Neuronal stem cell (in vitro differentiated cells): Measurements from ENCODE around the gene COL6A1.

Experiments used
- DNase-seq: peaks from one replicate; pipeline ENCODE4 v3.0.0-alpha.2; 2013; ENCODE audit warnings: low spot score
- H2AFZ ChIP-seq: one replicate; pipeline ENCODE4 v1.6.1; 2013; ENCODE audit warnings: mild to moderate bottlenecking, low read length, inconsistent platforms
- H2AK5ac ChIP-seq: 2 replicates; pipeline ENCODE4 v1.6.1; 2013; ENCODE audit warnings: low read depth, mild to moderate bottlenecking, inconsistent platforms, low read length, moderate library complexity, mixed read lengths
- H2BK120ac ChIP-seq: 2 replicates; pipeline ENCODE4 v1.6.1; 2013; ENCODE audit warnings: low read depth, mild to moderate bottlenecking, inconsistent platforms, low read length, moderate library complexity, mixed read lengths
- H2BK12ac ChIP-seq: one replicate; pipeline ENCODE4 v1.6.1; 2013; ENCODE audit warnings: low read length, inconsistent platforms
- H2BK15ac ChIP-seq: 2 replicates; pipeline ENCODE4 v1.6.1; 2013; ENCODE audit warnings: mild to moderate bottlenecking, low read length, inconsistent platforms, mixed read lengths
- H2BK5ac ChIP-seq: one replicate; pipeline ENCODE4 v1.6.1; 2013; ENCODE audit warnings: inconsistent platforms, mild to moderate bottlenecking, low read length, moderate library complexity
- H3K14ac ChIP-seq: one replicate; pipeline ENCODE4 v1.6.1; 2013; ENCODE audit warnings: low read length, inconsistent platforms
- H3K18ac ChIP-seq: 2 replicates; pipeline ENCODE4 v1.6.1; 2013; ENCODE audit warnings: low read length, inconsistent platforms
- H3K23ac ChIP-seq: 2 replicates; pipeline ENCODE4 v1.6.1; 2013; ENCODE audit warnings: low read depth, mild to moderate bottlenecking, mixed read lengths, low read length, inconsistent platforms; ENCODE audit not compliant: poor library complexity
- H3K27ac ChIP-seq: replicated peaks from 3 replicates; pipeline ENCODE4 v1.5.1; 2013; ENCODE audit warnings: low read length, inconsistent platforms
- H3K27me3 ChIP-seq, 3 experiments: 2 replicates each; pipeline ENCODE4 v1.6.1; 2013; ENCODE audit warnings: low read length in 3 of 3, mild to moderate bottlenecking in 2 of 3, inconsistent platforms in 1 of 3, low read depth in 1 of 3, mixed read lengths in 1 of 3, moderate library complexity in 1 of 3; ENCODE audit not compliant: control insufficient read depth in 3 of 3, insufficient read depth in 3 of 3
- H3K36me3 ChIP-seq, 2 donors: replicated peaks in 1 of 2; 2 replicates each; pipeline ENCODE4 v1.6.1; 2013; ENCODE audit warnings: low read length in 2 of 2; ENCODE audit not compliant: control insufficient read depth in 2 of 2, insufficient read depth in 2 of 2
- H3K4ac ChIP-seq: 2 replicates; pipeline ENCODE4 v1.6.1; 2013; ENCODE audit warnings: inconsistent platforms, mild to moderate bottlenecking, low read length, moderate library complexity
- H3K4me1 ChIP-seq, 2 donors: 1 replicate in 1 of 2; 2 replicates in 1 of 2; pipeline ENCODE4 v1.6.1; 2013; ENCODE audit warnings: low read length in 2 of 2, low read depth in 1 of 2; ENCODE audit not compliant: control insufficient read depth in 2 of 2, insufficient read depth in 1 of 2
- H3K4me2 ChIP-seq: one replicate; pipeline ENCODE4 v1.6.1; 2013; ENCODE audit warnings: mild to moderate bottlenecking, low read length, inconsistent platforms; ENCODE audit not compliant: insufficient read depth, poor library complexity, severe bottlenecking
- H3K4me3 ChIP-seq, 2 donors: 2 replicates each; pipeline ENCODE4 v1.5.1; 2013; ENCODE audit warnings: low read length in 2 of 2, mild to moderate bottlenecking in 2 of 2, inconsistent platforms in 1 of 2, moderate library complexity in 1 of 2
- H3K79me1 ChIP-seq: one replicate; pipeline ENCODE4 v1.6.1; 2013; ENCODE audit warnings: low read depth, mild to moderate bottlenecking, inconsistent platforms, low read length, moderate library complexity
- H3K9ac ChIP-seq: one replicate; pipeline ENCODE4 v1.6.1; 2013; ENCODE audit warnings: mild to moderate bottlenecking, low read depth, low read length, inconsistent platforms; ENCODE audit not compliant: poor library complexity
- H3K9me3 ChIP-seq, 2 donors: replicated peaks in 1 of 2; 2 replicates each; pipeline versions ENCODE3 to v1.6.1; 2013; ENCODE audit warnings: low read length in 2 of 2, mild to moderate bottlenecking in 2 of 2, inconsistent platforms in 1 of 2, low read depth in 1 of 2, mixed read lengths in 1 of 2, moderate library complexity in 1 of 2; ENCODE audit not compliant: control insufficient read depth in 2 of 2, insufficient read depth in 1 of 2
- H4K8ac ChIP-seq: one replicate; pipeline ENCODE4 v1.6.1; 2013; ENCODE audit warnings: low read depth, mild to moderate bottlenecking, inconsistent platforms, low read length, moderate library complexity
- H4K91ac ChIP-seq: one replicate; pipeline ENCODE4 v1.6.1; 2013; ENCODE audit warnings: low read length, low read depth, mild to moderate bottlenecking, inconsistent platforms; ENCODE audit not compliant: poor library complexity
- WGBS, 2 donors: extraction: QIAGEN DNeasy Blood & Tissue Kit; methylation state at CpG; one replicate each; pipeline ENCODE4 v1.1.7; 2013; ENCODE audit warnings: missing lambda C conversion rate in 2 of 2, mixed read lengths in 1 of 2; ENCODE audit not compliant: insufficient read length in 2 of 2, insufficient replicate concordance in 1 of 2; ENCODE audit errors: extremely low coverage in 2 of 2; 5-methylcytosine and 5-hydroxymethylcytosine counted together

COL6A1 gene

DNA sequence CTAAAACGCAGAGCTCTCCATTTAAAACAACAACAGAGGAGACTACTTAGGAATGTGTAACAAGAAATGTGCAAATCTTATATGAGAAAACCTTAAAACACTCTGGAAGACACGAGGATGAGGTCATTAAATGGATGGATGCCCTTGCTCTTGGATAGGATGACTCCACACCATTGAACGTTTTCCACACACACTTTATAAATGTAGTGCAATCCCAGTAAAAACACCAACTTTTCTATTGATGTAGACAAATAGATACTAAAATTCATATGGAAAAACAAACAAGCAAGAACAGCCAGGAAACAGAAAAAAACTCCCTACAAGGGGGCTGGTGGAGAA is 18.4 kb upstream of the COL6A1 start:
- H3K18ac ChIP-seq = no peak overlapping the region
- H3K4me2 ChIP-seq = no peak overlapping the region
- DNase-seq = no peak
- no peak overlapping the region for H2BK120ac ChIP-seq
- H3K14ac ChIP-seq = no peak overlapping the region
- H3K9ac ChIP-seq = no peak overlapping the region
- no peak overlapping the region for H3K27ac ChIP-seq
- no peak overlapping the region for H3K4ac ChIP-seq
- H2BK5ac ChIP-seq = no peak overlapping the region
- no peak overlapping the region for H2AFZ ChIP-seq
- H4K8ac ChIP-seq = no peak overlapping the region
- H3K4me3 ChIP-seq = no peak overlapping the region
- H3K23ac ChIP-seq = no peak overlapping the region
- WGBS, 2 donors = no CpG with 5 or more reads among the region's 3 CpGs
- H3K9me3 ChIP-seq = peaks cover 4 to 10% of the 10 kb centered on the region in 2 donors
- no peaks in the 10 kb centered on the region for H3K4me1 ChIP-seq
- H2AK5ac ChIP-seq = no peak overlapping the region
- no peak overlapping the region for H4K91ac ChIP-seq
- peaks cover 0 to 4% (median 0%) of the 10 kb centered on the region in 3 experiments for H3K27me3 ChIP-seq
- no peak overlapping the region for H2BK15ac ChIP-seq
- H3K79me1 ChIP-seq = no peaks in the 10 kb centered on the region
- no peaks in the 10 kb centered on the region for H3K36me3 ChIP-seq
- H2BK12ac ChIP-seq = no peak overlapping the region

DNA sequence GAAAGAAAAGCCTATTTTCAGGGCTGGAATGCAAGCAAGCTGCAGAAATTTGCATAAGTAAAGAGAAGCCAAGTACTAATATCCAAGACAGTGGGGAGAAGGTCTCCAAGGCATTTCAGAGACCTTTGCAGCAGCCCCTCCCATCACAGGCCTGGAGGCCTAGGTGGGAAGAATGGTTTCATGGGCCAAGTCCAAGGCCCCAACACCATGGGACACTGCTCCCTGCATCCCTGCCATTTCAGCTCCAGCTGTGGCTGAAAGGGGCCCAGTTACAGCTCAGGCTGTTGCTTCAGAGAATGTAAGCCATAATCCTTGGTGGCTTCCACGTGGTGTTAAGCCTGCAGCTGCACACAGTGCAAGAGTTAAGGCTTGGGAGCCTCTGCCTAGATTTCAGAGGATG is 16.9 kb upstream of the COL6A1 start:
- H2BK5ac ChIP-seq = peak overlapping the region; percentile 56
- no peak overlapping the region for H2AFZ ChIP-seq
- H3K36me3 ChIP-seq = no peaks in the 10 kb centered on the region
- H3K4ac ChIP-seq = no peak overlapping the region
- no peak overlapping the region for H2BK12ac ChIP-seq
- no peak overlapping the region for H4K8ac ChIP-seq
- no peak overlapping the region for H3K23ac ChIP-seq
- no peak for DNase-seq
- H3K9ac ChIP-seq = no peak overlapping the region
- H3K9me3 ChIP-seq = peaks cover 4 to 9% of the 10 kb centered on the region in 2 donors
- no peaks in the 10 kb centered on the region for H3K79me1 ChIP-seq
- WGBS, 2 donors = no CpG with 5 or more reads among the region's 1 CpG
- peak overlapping the region; percentile 27 for H3K14ac ChIP-seq
- no peak overlapping the region for H2AK5ac ChIP-seq
- no peaks in the 10 kb centered on the region for H3K4me1 ChIP-seq
- peaks cover 0 to 2% (median 0%) of the 10 kb centered on the region in 3 experiments for H3K27me3 ChIP-seq
- H4K91ac ChIP-seq = no peak overlapping the region
- no peak overlapping the region for H3K27ac ChIP-seq
- no peak overlapping the region for H3K18ac ChIP-seq
- no peak overlapping the region for H2BK15ac ChIP-seq
- no peak overlapping the region for H2BK120ac ChIP-seq
- H3K4me2 ChIP-seq = no peak overlapping the region
- no peak overlapping the region for H3K4me3 ChIP-seq

DNA sequence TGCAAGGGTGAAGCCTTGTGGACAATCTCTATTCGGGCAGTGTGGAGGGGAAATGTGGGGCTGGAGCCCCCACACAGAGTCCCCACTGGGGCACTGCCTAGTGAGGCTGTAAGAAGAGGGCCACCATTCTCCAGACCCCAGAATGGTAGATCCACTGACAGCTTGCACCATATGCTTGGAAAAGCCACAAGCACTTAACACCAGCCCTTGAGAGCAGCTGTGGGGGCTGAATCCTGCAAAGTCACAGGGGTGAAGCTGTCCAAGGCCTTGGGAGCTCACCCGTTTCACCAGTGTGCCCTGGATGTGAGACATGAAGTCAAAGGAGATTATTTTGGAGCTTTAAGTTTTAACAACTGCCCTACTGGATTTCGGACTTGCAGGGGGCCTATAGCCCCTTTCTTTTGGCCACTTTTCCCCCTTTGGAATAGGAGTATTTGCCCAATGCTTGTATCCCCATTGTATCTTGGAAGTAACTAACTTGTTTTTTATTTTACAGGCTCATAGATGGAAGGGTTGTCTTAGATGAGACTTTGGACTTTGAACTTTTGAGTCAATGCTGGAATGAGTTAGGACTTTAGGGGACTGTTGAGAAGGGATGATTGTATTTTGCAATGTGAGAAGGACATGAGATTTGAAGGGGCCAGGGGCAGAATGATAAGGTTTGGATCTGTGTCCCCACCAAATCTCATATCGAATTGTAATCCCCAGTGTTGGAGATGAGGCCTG is 16.3 kb upstream of the COL6A1 start:
- no CpG with 5 or more reads among the region's 4 CpGs for WGBS, 2 donors
- no peak overlapping the region for H4K8ac ChIP-seq
- H2BK12ac ChIP-seq = no peak overlapping the region
- no peak overlapping the region for H3K9ac ChIP-seq
- H3K27ac ChIP-seq = no peak overlapping the region
- peak overlapping the region; percentile 17 for H3K14ac ChIP-seq
- peaks cover 2% of the 10 kb centered on the region in 2 donors for H3K4me1 ChIP-seq
- H3K4me3 ChIP-seq = no peak overlapping the region
- no peaks in the 10 kb centered on the region for H3K79me1 ChIP-seq
- H2AK5ac ChIP-seq = no peak overlapping the region
- no peak overlapping the region for H3K18ac ChIP-seq
- no peak overlapping the region for H3K23ac ChIP-seq
- H4K91ac ChIP-seq = no peak overlapping the region
- peak overlapping the region; percentile 56 for H2BK5ac ChIP-seq
- H3K9me3 ChIP-seq = peaks cover 3 to 4% of the 10 kb centered on the region in 2 donors
- H2BK120ac ChIP-seq = no peak overlapping the region
- H3K4ac ChIP-seq = no peak overlapping the region
- no peak overlapping the region for H3K4me2 ChIP-seq
- H2AFZ ChIP-seq = no peak overlapping the region
- no peak overlapping the region for H2BK15ac ChIP-seq
- no peaks in the 10 kb centered on the region for H3K27me3 ChIP-seq
- no peaks in the 10 kb centered on the region for H3K36me3 ChIP-seq
- no peak for DNase-seq

DNA sequence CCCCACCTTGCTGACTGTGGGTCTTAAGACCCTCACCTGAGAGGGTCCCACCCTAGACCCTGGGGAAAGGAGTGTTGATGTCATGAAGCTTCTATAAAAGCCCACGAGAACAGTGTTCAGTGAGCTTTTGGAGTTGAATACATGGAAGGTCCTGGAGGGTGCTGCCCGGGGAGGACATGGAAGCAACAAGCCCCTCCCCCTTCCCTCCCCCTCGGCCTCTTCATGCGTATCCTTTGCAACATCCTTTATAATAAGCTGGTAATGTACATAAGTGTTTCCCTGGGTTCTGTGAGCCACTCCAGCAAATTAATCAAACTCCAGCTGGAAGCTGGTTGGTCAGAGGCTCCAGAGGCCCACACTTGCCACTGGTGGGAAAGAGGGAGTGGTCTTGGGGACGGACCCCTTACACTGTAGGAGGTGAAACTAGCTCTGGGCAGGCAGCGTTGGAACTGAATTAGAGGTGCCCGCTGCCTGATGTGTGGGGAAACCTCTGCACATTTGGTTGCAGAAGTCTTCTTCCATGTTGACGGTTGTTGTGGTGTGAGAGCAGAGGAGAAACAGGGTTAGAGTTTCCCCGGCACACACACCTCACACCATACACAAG is 14.7 kb upstream of the COL6A1 start:
- no peak for DNase-seq
- Histone ChIP-seq H2BK15ac (no peak overlapping the region), H4K91ac (no peak overlapping the region), H3K4me1 (peaks cover 4 to 8% of the 10 kb centered on the region in 2 donors), H3K23ac (no peak overlapping the region), H2BK5ac (no peak overlapping the region), H3K4me2 (no peak overlapping the region), H2BK120ac (no peak overlapping the region), H3K18ac (no peak overlapping the region), H3K14ac (no peak overlapping the region), H4K8ac (peak overlapping the region; percentile 27), H3K27ac (no peak overlapping the region), H2BK12ac (no peak overlapping the region), H2AFZ (no peak overlapping the region), H3K79me1 (no peaks in the 10 kb centered on the region), H2AK5ac (no peak overlapping the region), H3K9me3 (peaks cover 0 to 3% of the 10 kb centered on the region in 2 donors), H3K9ac (no peak overlapping the region), H3K27me3 (peaks cover 0 to 1% (median under 1%) of the 10 kb centered on the region in 3 experiments), H3K4me3 (no peak overlapping the region), H3K36me3 (no peaks in the 10 kb centered on the region), H3K4ac (no peak overlapping the region)
- WGBS, 2 donors = no CpG with 5 or more reads among the region's 9 CpGs
